Upper lobe of right lung (tissue), 1 donor: Measurements from ENCODE around the gene FZD10. TPM values are rescaled to one million over a fixed set of nuclear protein-coding genes. Genes with fewer than 3 reads are reported as not detected.
A peak's percentile ranks its signal among the peaks of the same experiment; 100 is the strongest.

ENCODE experiments used
- ATAC-seq: fragments of 200-7000 bp; cut with Tn5 transposase; one replicate; pipeline ENCODE4 v1.9.1; 2020; ENCODE audit warnings: mild to moderate bottlenecking, moderate library complexity
- DNase-seq: peaks from one replicate; pipeline ENCODE4 v3.0.0-alpha.2; 2020
- H3K27ac ChIP-seq: fragments of 200-600 bp; one replicate; pipeline ENCODE4 v1.8.0; 2022
- H3K27me3 ChIP-seq: fragments of 200-600 bp; one replicate; pipeline ENCODE4 v1.8.0; 2022; ENCODE audit warnings: mild to moderate bottlenecking
- H3K36me3 ChIP-seq: fragments of 200-600 bp; one replicate; pipeline ENCODE4 v1.8.0; 2022
- H3K4me1 ChIP-seq: fragments of 200-600 bp; one replicate; pipeline ENCODE4 v1.8.0; 2022
- H3K4me3 ChIP-seq: fragments of 200-600 bp; one replicate; pipeline ENCODE4 v1.8.0; 2022; ENCODE audit warnings: mild to moderate bottlenecking
- H3K9me3 ChIP-seq: fragments of 200-600 bp; one replicate; pipeline ENCODE4 v1.8.0; 2022
- CTCF ChIP-seq: fragments of 200-600 bp; IDR thresholded peaks from one replicate; pipeline ENCODE4 v1.8.0; 2022; ENCODE audit warnings: antibody characterized with exemption
- intact Hi-C: fragments of 100-400 bp; cut with DNase I; formaldehyde crosslinking; loops from one replicate; pipeline ENCODE4 v1.11.0; 2022
- total RNA-seq: library from RNA; stranded (reverse); fragmentation: NEBNext Ultra II Directional; extraction: Animal tissue kit (Norgen Biotek cat#: 25700); gene quantifications from one replicate; pipeline ENCODE4 v1.2.1, GENCODE V29; 2021
- donor health status: DM: no; HTN: yes; CAD: no; lungs with severe emphysema.

Gene FZD10
- total RNA-seq, 1 donor from 2014 or later: 0.84 TPM

- peaks cover 51% of the 10 kb centered on the region for H3K27me3 ChIP-seq
- ATAC-seq: no peak
- TF ChIP-seq CTCF: no peak
Measured at GRCh38 chr12:130167537-130167936, 5.3 kb downstream of the FZD10 start.

GRCh38 chr12:130169256-130169655, 7.0 kb downstream of the FZD10 start:
- no peak overlapping the region for H3K4me3 ChIP-seq
- intact Hi-C loops: no loop called here
- no peak for TF ChIP-seq CTCF
- H3K9me3 ChIP-seq: no peaks in the 10 kb centered on the region
- peaks cover 33% of the 10 kb centered on the region for H3K27me3 ChIP-seq
- H3K4me1 ChIP-seq: no peaks in the 10 kb centered on the region
- H3K27ac ChIP-seq: no peak overlapping the region
- no peaks in the 10 kb centered on the region for H3K36me3 ChIP-seq
- DNase-seq (peak; percentile 15), ATAC-seq (no peak)

More at GRCh38 chr12:130167537-130167936, 5.3 kb downstream of the FZD10 start:
- Histone ChIP-seq H3K9me3 (no peaks in the 10 kb centered on the region), H3K4me1 (no peaks in the 10 kb centered on the region), H3K27ac (no peak overlapping the region), H3K36me3 (no peaks in the 10 kb centered on the region), H3K4me3 (no peak overlapping the region)
- DNase-seq: no peak
- intact Hi-C loops: no loop called here

- no peak for ATAC-seq
- Histone ChIP-seq H3K36me3 (no peaks in the 10 kb centered on the region), H3K27ac (no peak overlapping the region), H3K27me3 (peaks cover 27% of the 10 kb centered on the region), H3K4me3 (no peak overlapping the region), H3K9me3 (no peaks in the 10 kb centered on the region), H3K4me1 (no peaks in the 10 kb centered on the region)
- no peak for TF ChIP-seq CTCF
- intact Hi-C loops: no loop called here
- DNase-seq: no peak
Measured at GRCh38 chr12:130169924-130170323, 7.7 kb downstream of the FZD10 start.

- peaks cover 20% of the 10 kb centered on the region for H3K27me3 ChIP-seq
- no peaks in the 10 kb centered on the region for H3K36me3 ChIP-seq
- intact Hi-C loops: no loop called here
- H3K9me3 ChIP-seq: no peaks in the 10 kb centered on the region
- no peak for ATAC-seq
- no peak overlapping the region for H3K4me3 ChIP-seq
- H3K27ac ChIP-seq: no peak overlapping the region
- TF ChIP-seq CTCF: no peak
- no peaks in the 10 kb centered on the region for H3K4me1 ChIP-seq
- peak; percentile 3 for DNase-seq
Measured at GRCh38 chr12:130170611-130171010, 8.3 kb downstream of the FZD10 start.

GRCh38 chr12:130177635-130178242, 15.5 kb downstream of the FZD10 start:
- no peak overlapping the region for H3K4me3 ChIP-seq
- H3K27me3 ChIP-seq: peaks cover 4% of the 10 kb centered on the region
- DNase-seq (no peak), ATAC-seq (no peak)
- intact Hi-C loops: no loop called here
- H3K4me1 ChIP-seq: no peaks in the 10 kb centered on the region
- no peak for TF ChIP-seq CTCF
- peaks cover 3% of the 10 kb centered on the region for H3K9me3 ChIP-seq
- H3K27ac ChIP-seq: no peak overlapping the region
- no peaks in the 10 kb centered on the region for H3K36me3 ChIP-seq

GRCh38 chr12:130178282-130178681, 16.0 kb downstream of the FZD10 start:
- DNase-seq: no peak
- no peak for TF ChIP-seq CTCF
- Histone ChIP-seq H3K27ac (no peak overlapping the region), H3K36me3 (no peaks in the 10 kb centered on the region), H3K4me1 (no peaks in the 10 kb centered on the region), H3K27me3 (peaks cover 4% of the 10 kb centered on the region), H3K9me3 (peaks cover 3% of the 10 kb centered on the region), H3K4me3 (no peak overlapping the region)
- ATAC-seq: no peak
- intact Hi-C loops: no loop called here
